GM12878 (cell line): Measurements from ENCODE around the gene MACF1. TPM values are rescaled to one million over a fixed set of nuclear protein-coding genes. Genes with fewer than 3 reads are reported as not detected.

ENCODE experiments used
- CUX1 ChIP-seq: IDR thresholded peaks from 2 replicates; pipeline ENCODE4 v1.6.1; 2012; ENCODE audit warnings: improper control_type of control experiment, low read depth, low read length; ENCODE audit not compliant: insufficient replicate concordance
- RUNX3 ChIP-seq: IDR thresholded peaks from 2 replicates; pipeline ENCODE4 v1.6.1; 2012; ENCODE audit warnings: low read length, inconsistent platforms
- SMAD1 ChIP-seq: fragments of 450-650 bp; IDR thresholded peaks from 2 replicates; pipeline ENCODE4 v1.6.1; 2018; ENCODE audit warnings: mild to moderate bottlenecking, low read depth; ENCODE audit not compliant: partially characterized antibody
- ZBTB4 ChIP-seq: fragments of 450-650 bp; formaldehyde crosslinking; IDR thresholded peaks from 2 replicates; pipeline ENCODE4 v1.4.0; 2022; ENCODE audit warnings: mild to moderate bottlenecking, moderate library complexity
- polyA plus RNA-seq, 11 experiments: library from polyadenylated mRNA; depleted of rRNA in 4 of 11; unstranded in 6 of 11; stranded (reverse) in 5 of 11; fragments of >200 nt; fragmentation: Nextera tagmentation in 4 of 11; fragmentation: Illumina TruSeq in 1 of 11; extraction: Ambion mirVana in 4 of 11; extraction: Trizol in 1 of 11; gene quantifications; 1 replicate in 1 of 11; 2 replicates in 10 of 11; pipeline versions ENCODE4 v1.2.1 to v1.2.3, GENCODE V29; 2011 to 2016; ENCODE audit warnings: inconsistent platforms in 2 of 11, missing spikeins in 2 of 11, low read depth in 1 of 11
- total RNA-seq, 4 experiments: library from RNA; depleted of rRNA in 3 of 4; stranded (reverse); fragments of >200 nt in 3 of 4; fragmentation: Illumina TruSeq in 1 of 4; extraction: Trizol in 1 of 4; gene quantifications; 2 replicates each; pipeline versions ENCODE4 v1.2.1 to v1.2.3, GENCODE V29; 2013 to 2021

Gene MACF1
- total and polyA plus RNA-seq, 10 of the 15 experiments (the other 5 are each of a cell fraction or from before 2014, with no cell fraction given) = 15.5 to 201 (median 76.9) TPM

GRCh38 chr1:39385067-39385988 lies 180.8 kb downstream of the MACF1 start (continued):
- TF ChIP-seq ZBTB4 (CRISPR knock-in tag) = no peak
- TF ChIP-seq CUX1 = no peak
- no peak for TF ChIP-seq SMAD1
- TF ChIP-seq RUNX3 = no peak
